ENCODE results near the gene AOAH.
"Not testable (repeated sequence)": the region's sequence is repeated elsewhere in the genome, so short reads cannot be mapped to it uniquely, and the experiment has no call there.

The AOAH gene

GRCh38 chr7:36707898-36708297 lies 16.4 kb downstream of the AOAH start:
- ATAC-seq, result no peak
- TF ChIP-seq PATZ1 (CRISPR knock-in tag; IDR thresholded peaks at IDR 0.05; ENCODE audit: borderline replicate concordance), result no peak
- no peak for TF ChIP-seq CSDC2 (CRISPR knock-in tag; IDR thresholded peaks at IDR 0.05)
- no peak for TF ChIP-seq TOX (CRISPR knock-in tag; IDR thresholded peaks at IDR 0.05; ENCODE audit: borderline replicate concordance)
- TF ChIP-seq ZFP3 (CRISPR knock-in tag; IDR thresholded peaks at IDR 0.05), result no peak
- TF ChIP-seq RARB (CRISPR knock-in tag; IDR thresholded peaks at IDR 0.05), result no peak
- TF ChIP-seq ISL1 (CRISPR knock-in tag; IDR thresholded peaks at IDR 0.05), result no peak
- TF ChIP-seq ZNF70 (CRISPR knock-in tag; IDR thresholded peaks at IDR 0.05), result no peak
- no peak for TF ChIP-seq BACH2 (CRISPR knock-in tag; IDR thresholded peaks at IDR 0.05; ENCODE audit: borderline replicate concordance)
- no peak for TF ChIP-seq TCF4 (CRISPR knock-in tag; IDR thresholded peaks at IDR 0.05; ENCODE audit: borderline replicate concordance)
- no peak for TF ChIP-seq ZFP30 (CRISPR knock-in tag; IDR thresholded peaks at IDR 0.05)
- no peak for TF ChIP-seq CSRNP3 (CRISPR knock-in tag; IDR thresholded peaks at IDR 0.05)
- no peak for TF ChIP-seq CREB5 (CRISPR knock-in tag; IDR thresholded peaks at IDR 0.05; ENCODE audit: low read depth)

GRCh38 chr7:36707465-36707864 lies 16.8 kb downstream of the AOAH start:
- ATAC-seq, result no peak
- TF ChIP-seq TCF4 (CRISPR knock-in tag; IDR thresholded peaks at IDR 0.05; ENCODE audit: borderline replicate concordance) (no peak), ZNF565 (CRISPR knock-in tag; conservative IDR thresholded peaks at IDR 0.05; ENCODE audit: low read depth) (no peak), ISL1 (CRISPR knock-in tag; IDR thresholded peaks at IDR 0.05) (no peak), CSDC2 (CRISPR knock-in tag; IDR thresholded peaks at IDR 0.05) (no peak), PPARA (CRISPR knock-in tag; IDR thresholded peaks at IDR 0.05; ENCODE audit: borderline replicate concordance) (no peak), ZC3H10 (CRISPR knock-in tag; IDR thresholded peaks at IDR 0.05) (no peak), TSHZ2 (CRISPR knock-in tag; IDR thresholded peaks at IDR 0.05) (no peak), PATZ1 (CRISPR knock-in tag; IDR thresholded peaks at IDR 0.05; ENCODE audit: borderline replicate concordance) (no peak), ESRRG (CRISPR knock-in tag; IDR thresholded peaks at IDR 0.05) (no peak), BACH2 (CRISPR knock-in tag; IDR thresholded peaks at IDR 0.05; ENCODE audit: borderline replicate concordance) (no peak), ZFP30 (CRISPR knock-in tag; IDR thresholded peaks at IDR 0.05) (no peak), RARB (CRISPR knock-in tag; IDR thresholded peaks at IDR 0.05) (no peak), TOX (CRISPR knock-in tag; IDR thresholded peaks at IDR 0.05; ENCODE audit: borderline replicate concordance) (no peak), GLIS3 (CRISPR knock-in tag; IDR thresholded peaks at IDR 0.05) (no peak), CREB5 (CRISPR knock-in tag; IDR thresholded peaks at IDR 0.05; ENCODE audit: low read depth) (no peak), ZNF70 (CRISPR knock-in tag; IDR thresholded peaks at IDR 0.05) (no peak), CSRNP3 (CRISPR knock-in tag; IDR thresholded peaks at IDR 0.05) (no peak), SNAI2 (CRISPR knock-in tag; IDR thresholded peaks at IDR 0.05) (no peak)

GRCh38 chr7:36703860-36704259 lies 20.4 kb downstream of the AOAH start:
- not testable (repeated sequence) for ATAC-seq

Data from SK-N-SH treated with all-trans-retinoic acid at 6 μM for 48 hours (cell line).